ENCODE measurements around the gene DPY19L1.
"Not testable (repeated sequence)": the region's sequence is repeated elsewhere in the genome, so short reads cannot be mapped to it uniquely, and the experiment has no call there.

GRCh38 chr7:34917515-34917914 is 119.8 kb downstream of the DPY19L1 start:
- not testable (repeated sequence) for TF ChIP-seq CTCF (conservative IDR thresholded peaks at IDR 0.05 in 1 of 2, IDR thresholded peaks at IDR 0.05 in 1 of 2; ENCODE audit: extremely low read depth in 1 of 2, insufficient read depth in 1 of 2, low read depth in 1 of 2, low read length in 2 of 2); EZH2 (IDR thresholded peaks at IDR 0.05; ENCODE audit: borderline replicate concordance, low read length)
